ENCODE results near the gene MAB21L3.

DNA sequence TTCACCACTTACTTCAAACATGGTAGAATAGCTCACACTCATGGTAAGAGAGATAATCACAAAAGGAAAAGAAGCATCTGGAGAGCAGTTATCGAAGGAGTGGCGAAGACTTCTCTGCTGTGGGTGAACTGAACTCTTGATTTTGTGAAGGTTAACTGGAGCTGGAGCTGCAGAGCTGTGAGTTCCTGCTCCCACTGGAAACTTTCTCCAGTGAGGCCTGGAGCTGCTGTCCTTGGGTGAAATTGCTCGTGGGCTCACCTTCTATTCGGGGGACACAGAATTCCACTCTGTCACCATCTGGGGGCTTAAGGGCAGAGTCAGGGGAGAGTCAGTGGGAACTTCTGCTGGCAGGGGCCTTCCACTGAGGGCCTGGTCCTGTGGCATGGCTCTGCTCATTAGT is 45.9 kb downstream of the MAB21L3 start:
- TF ChIP-seq POLR2A (IDR thresholded peaks at IDR 0.05; ENCODE audit: low read length) (no peak), GATA1 (IDR thresholded peaks at IDR 0.05; ENCODE audit: low read depth, low read length) (no peak)
